Endothelial cell of umbilical vein (primary cell): ENCODE measurements around the gene ABLIM2.

Experiments used
- CTCF ChIP-seq, 2 donors: IDR thresholded peaks; 1 replicate in 1 of 2; 2 replicates in 1 of 2; pipeline ENCODE4 v1.5.1; 2011; ENCODE audit warnings: low read length in 2 of 2, mild to moderate bottlenecking in 2 of 2, moderate library complexity in 2 of 2, control low read depth in 1 of 2, inconsistent platforms in 1 of 2, low read depth in 1 of 2; ENCODE audit not compliant: insufficient read depth in 1 of 2; ENCODE audit errors: extremely low read depth in 1 of 2
- EZH2 ChIP-seq: IDR thresholded peaks from 2 replicates; pipeline ENCODE4 v1.6.1; 2012; ENCODE audit warnings: borderline replicate concordance, low read depth, mild to moderate bottlenecking, moderate library complexity, low read length, inconsistent platforms; ENCODE audit not compliant: severe bottlenecking
- FOS ChIP-seq: IDR thresholded peaks from 2 replicates; pipeline ENCODE4 v1.6.1; 2011; ENCODE audit warnings: mild to moderate bottlenecking, low read length, moderate library complexity, borderline replicate concordance; ENCODE audit not compliant: insufficient read depth
- MAX ChIP-seq: IDR thresholded peaks from 2 replicates; pipeline ENCODE4 v1.6.1; 2011; ENCODE audit not compliant: insufficient read depth, insufficient read length
- MYC ChIP-seq: IDR thresholded peaks from one replicate; pipeline ENCODE4 v1.6.1; 2011; ENCODE audit warnings: mild to moderate bottlenecking, low read depth, low read length
- POLR2AphosphoS5 ChIP-seq: IDR thresholded peaks from 2 replicates; pipeline ENCODE4 v1.6.1; 2012; ENCODE audit warnings: low read depth, mild to moderate bottlenecking, control low read depth, low read length, moderate library complexity; ENCODE audit not compliant: insufficient read depth

- TF ChIP-seq CTCF (IDR thresholded peaks at IDR 0.05; ENCODE audit: extremely low read depth in 1 of 2, insufficient read depth in 1 of 2, low read depth in 1 of 2, low read length in 2 of 2) (no peak), MYC (no peak), EZH2 (no peak), FOS (no peak), POLR2AphosphoS5 (no peak), MAX (no peak)
Measured at GRCh38 chr4:8044244-8044643, 114.4 kb downstream of the ABLIM2 start.
